Loucy (cell line): Measurements from ENCODE around the gene OPRL1.

Experiments
- H2AFZ ChIP-seq: fragments of 200-600 bp; sonication (generic); 2 replicates; pipeline ENCODE4 v1.6.0; 2016; ENCODE audit warnings: antibody characterized with exemption, mild to moderate bottlenecking, low read length, moderate library complexity
- H3F3A ChIP-seq: fragments of 200-600 bp; 2 replicates; pipeline ENCODE4 v1.6.0; 2016; ENCODE audit warnings: antibody characterized with exemption, low read depth, mild to moderate bottlenecking
- H3K27me3 ChIP-seq: fragments of 200-600 bp; sonication (generic); 2 replicates; pipeline ENCODE4 v1.6.1; 2014; ENCODE audit warnings: low read length, mild to moderate bottlenecking; ENCODE audit not compliant: insufficient read depth, poor library complexity, severe bottlenecking
- H3K36me3 ChIP-seq: fragments of 200-600 bp; sonication (generic); 2 replicates; pipeline ENCODE4 v1.6.1; 2016; ENCODE audit warnings: low read length; ENCODE audit not compliant: insufficient read depth
- H3K4me1 ChIP-seq: fragments of 200-600 bp; sonication (generic); 2 replicates; pipeline ENCODE4 v1.5.1; 2014; ENCODE audit warnings: low read length, mild to moderate bottlenecking; ENCODE audit not compliant: insufficient read depth, poor library complexity, severe bottlenecking
- H3K4me2 ChIP-seq: fragments of 200-600 bp; sonication (generic); 2 replicates; pipeline ENCODE4 v1.6.0; 2014; ENCODE audit warnings: antibody characterized with exemption, low read length, low read depth, mild to moderate bottlenecking; ENCODE audit not compliant: poor library complexity, severe bottlenecking
- H3K4me3 ChIP-seq: fragments of 200-600 bp; sonication (generic); 2 replicates; pipeline ENCODE4 v1.5.1; 2014; ENCODE audit warnings: low read length, mild to moderate bottlenecking, mixed read lengths; ENCODE audit not compliant: poor library complexity, severe bottlenecking
- H3K79me2 ChIP-seq: fragments of 200-600 bp; sonication (generic); 2 replicates; pipeline ENCODE4 v1.6.1; 2014; ENCODE audit warnings: low read length; ENCODE audit not compliant: insufficient read depth
- H3K9ac ChIP-seq: fragments of 200-600 bp; sonication (generic); 2 replicates; pipeline ENCODE4 v1.6.0; 2014; ENCODE audit warnings: mild to moderate bottlenecking, low read depth, low read length, moderate library complexity; ENCODE audit not compliant: poor library complexity, severe bottlenecking
- H3K9me2 ChIP-seq: fragments of 200-600 bp; sonication (generic); replicated peaks from 2 replicates; pipeline ENCODE4 v1.6.1; 2016; ENCODE audit warnings: low read depth, low read length, mixed read lengths
- H3K9me3 ChIP-seq: fragments of 200-600 bp; sonication (generic); 2 replicates; pipeline ENCODE4 v1.6.1; 2014; ENCODE audit warnings: mild to moderate bottlenecking, antibody characterized with exemption, low read length, low read depth; ENCODE audit not compliant: insufficient read depth
- H4K20me1 ChIP-seq: fragments of 200-600 bp; sonication (generic); 2 replicates; pipeline ENCODE4 v1.6.0; 2014; ENCODE audit warnings: antibody characterized with exemption, low read length, mild to moderate bottlenecking; ENCODE audit not compliant: insufficient read depth, poor library complexity, severe bottlenecking
- EZH2phosphoT487 ChIP-seq: fragments of 200-600 bp; IDR thresholded peaks from 2 replicates; pipeline ENCODE4 v1.6.1; 2018; ENCODE audit warnings: antibody characterized with exemption, mild to moderate bottlenecking, moderate library complexity, borderline replicate concordance
- TF ChIP-seq, protein P1 (sequence below): fragments of 200-600 bp; sonication (generic); conservative IDR thresholded peaks from 2 replicates; pipeline ENCODE4 v1.5.1; 2014; ENCODE audit warnings: mild to moderate bottlenecking, antibody characterized with exemption, low read length

Gene OPRL1

DNA sequence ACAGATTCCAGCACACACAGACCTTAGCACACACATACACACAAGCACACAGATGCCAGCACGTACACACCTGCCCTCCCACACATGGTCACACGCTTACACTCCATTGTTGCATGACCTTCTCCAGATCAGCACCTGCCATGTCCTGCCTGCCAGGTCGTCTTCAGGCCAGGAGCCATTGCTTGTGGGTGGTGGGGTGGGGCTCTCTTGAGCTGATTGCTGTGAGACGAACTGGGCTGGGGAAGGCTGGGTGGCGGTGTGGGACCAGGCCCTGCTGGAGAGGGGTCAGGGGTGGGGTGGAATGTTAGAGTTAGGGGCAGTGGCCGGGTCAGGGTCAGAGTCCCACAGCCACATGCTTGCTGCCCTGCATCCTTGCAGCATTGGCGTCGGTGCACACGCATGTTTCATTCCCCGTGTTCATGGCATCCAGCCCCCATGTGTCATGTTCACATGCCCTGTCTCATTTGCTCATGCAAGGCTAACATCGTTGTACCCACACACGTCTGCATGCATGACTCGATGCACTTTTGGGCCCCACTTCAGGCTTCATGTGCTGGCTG lies 34.0 kb downstream of the OPRL1 start:
- Histone ChIP-seq H3K36me3 (no peaks in the 10 kb centered on the region), H3K4me1 (peaks cover 3% of the 10 kb centered on the region), H3K4me2 (no peak overlapping the region), H3K9me2 (no peaks in the 10 kb centered on the region), H3K27me3 (no peaks in the 10 kb centered on the region), H3K79me2 (no peaks in the 10 kb centered on the region), H3F3A (no peaks in the 10 kb centered on the region), H3K4me3 (no peak overlapping the region), H2AFZ (no peak overlapping the region), H3K9ac (no peak overlapping the region), H3K9me3 (no peaks in the 10 kb centered on the region), H4K20me1 (no peaks in the 10 kb centered on the region)
- TF ChIP-seq, protein P1, sequence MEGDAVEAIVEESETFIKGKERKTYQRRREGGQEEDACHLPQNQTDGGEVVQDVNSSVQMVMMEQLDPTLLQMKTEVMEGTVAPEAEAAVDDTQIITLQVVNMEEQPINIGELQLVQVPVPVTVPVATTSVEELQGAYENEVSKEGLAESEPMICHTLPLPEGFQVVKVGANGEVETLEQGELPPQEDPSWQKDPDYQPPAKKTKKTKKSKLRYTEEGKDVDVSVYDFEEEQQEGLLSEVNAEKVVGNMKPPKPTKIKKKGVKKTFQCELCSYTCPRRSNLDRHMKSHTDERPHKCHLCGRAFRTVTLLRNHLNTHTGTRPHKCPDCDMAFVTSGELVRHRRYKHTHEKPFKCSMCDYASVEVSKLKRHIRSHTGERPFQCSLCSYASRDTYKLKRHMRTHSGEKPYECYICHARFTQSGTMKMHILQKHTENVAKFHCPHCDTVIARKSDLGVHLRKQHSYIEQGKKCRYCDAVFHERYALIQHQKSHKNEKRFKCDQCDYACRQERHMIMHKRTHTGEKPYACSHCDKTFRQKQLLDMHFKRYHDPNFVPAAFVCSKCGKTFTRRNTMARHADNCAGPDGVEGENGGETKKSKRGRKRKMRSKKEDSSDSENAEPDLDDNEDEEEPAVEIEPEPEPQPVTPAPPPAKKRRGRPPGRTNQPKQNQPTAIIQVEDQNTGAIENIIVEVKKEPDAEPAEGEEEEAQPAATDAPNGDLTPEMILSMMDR = no peak
- no peak for TF ChIP-seq EZH2phosphoT487

DNA sequence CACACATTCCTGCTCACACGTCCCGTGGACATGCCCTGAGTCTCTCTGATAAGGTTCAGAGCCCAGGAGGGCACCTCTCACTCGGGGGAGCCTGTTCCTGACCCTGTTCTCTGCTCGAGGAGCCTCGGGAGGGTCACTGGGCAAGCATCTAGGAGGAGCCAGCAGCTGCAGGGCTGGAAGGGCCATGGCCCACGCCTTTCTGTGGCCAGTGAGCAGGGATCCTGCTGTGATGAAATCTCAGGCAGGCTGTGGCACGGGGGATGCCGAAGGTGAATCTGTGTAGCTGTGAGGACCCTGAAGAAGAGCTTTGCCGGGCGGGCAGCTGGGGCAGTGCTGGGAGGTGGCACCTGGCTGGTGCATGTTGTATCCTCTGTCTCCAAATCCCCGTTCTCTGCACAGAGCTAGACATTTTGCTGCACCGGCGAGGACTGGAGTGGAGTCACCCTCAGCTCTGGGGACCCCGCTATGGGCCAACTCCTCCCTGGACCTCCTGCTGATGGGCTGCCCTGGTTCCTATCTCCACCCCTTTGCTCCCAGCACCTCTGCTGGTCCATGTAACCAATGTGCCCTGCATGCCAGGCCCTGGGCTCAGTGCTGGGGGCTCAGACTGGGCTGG lies 34.6 kb downstream of the OPRL1 start:
- no peak overlapping the region for H2AFZ ChIP-seq
- no peak overlapping the region for H3K9ac ChIP-seq
- H4K20me1 ChIP-seq = no peaks in the 10 kb centered on the region
- H3K4me2 ChIP-seq = no peak overlapping the region
- H3K36me3 ChIP-seq = no peaks in the 10 kb centered on the region
- no peak overlapping the region for H3K4me3 ChIP-seq
- no peaks in the 10 kb centered on the region for H3K9me3 ChIP-seq
- no peaks in the 10 kb centered on the region for H3F3A ChIP-seq
- H3K27me3 ChIP-seq = no peaks in the 10 kb centered on the region
- peaks cover 5% of the 10 kb centered on the region for H3K4me1 ChIP-seq
- no peak for TF ChIP-seq EZH2phosphoT487
- TF ChIP-seq, protein P1 = no peak
- no peaks in the 10 kb centered on the region for H3K9me2 ChIP-seq
- no peaks in the 10 kb centered on the region for H3K79me2 ChIP-seq

DNA sequence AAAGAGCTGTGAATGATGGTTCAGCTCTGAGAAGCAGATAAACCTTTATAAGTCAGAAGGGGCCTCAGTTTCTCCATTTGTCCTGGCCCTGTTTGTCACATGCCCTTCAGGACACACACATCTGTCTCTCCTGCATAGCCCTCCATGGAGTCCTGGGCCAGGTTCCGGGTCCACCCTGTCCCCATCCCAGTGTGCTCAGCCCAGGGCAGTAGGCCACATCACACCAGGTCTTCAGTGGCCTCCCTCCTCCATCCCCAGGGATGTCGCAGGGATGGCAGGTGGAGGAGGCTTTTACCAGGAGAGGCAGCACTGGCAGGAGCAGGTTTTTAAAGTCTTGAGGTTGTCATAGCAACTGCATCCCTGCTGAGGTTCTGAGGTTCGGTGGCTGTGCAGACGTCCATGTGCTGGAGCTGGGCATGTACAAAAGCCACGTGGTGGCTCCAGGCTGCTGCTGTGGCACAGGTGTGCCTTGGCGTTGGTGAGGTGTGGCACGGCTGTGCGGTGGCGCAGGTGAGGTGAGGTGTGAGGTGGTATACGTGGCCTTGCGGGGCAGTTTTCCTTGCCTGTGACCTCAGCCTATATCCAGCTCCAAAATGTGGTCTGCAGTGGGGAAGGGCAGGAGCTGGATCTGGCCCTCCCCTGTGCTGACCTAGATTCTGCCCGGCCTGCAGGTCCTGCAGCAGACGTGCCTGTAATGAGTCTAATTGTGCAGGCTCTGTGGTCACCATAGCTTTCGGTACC lies 35.5 kb downstream of the OPRL1 start:
- H2AFZ ChIP-seq = no peak overlapping the region
- no peaks in the 10 kb centered on the region for H3F3A ChIP-seq
- H3K9ac ChIP-seq = no peak overlapping the region
- peaks cover 13% of the 10 kb centered on the region for H3K4me1 ChIP-seq
- no peaks in the 10 kb centered on the region for H3K79me2 ChIP-seq
- H3K36me3 ChIP-seq = no peaks in the 10 kb centered on the region
- no peaks in the 10 kb centered on the region for H3K9me2 ChIP-seq
- H3K9me3 ChIP-seq = no peaks in the 10 kb centered on the region
- H3K4me3 ChIP-seq = no peak overlapping the region
- H3K4me2 ChIP-seq = no peak overlapping the region
- no peaks in the 10 kb centered on the region for H3K27me3 ChIP-seq
- TF ChIP-seq, protein P1 = no peak
- TF ChIP-seq EZH2phosphoT487 = no peak
- H4K20me1 ChIP-seq = no peaks in the 10 kb centered on the region
